Measurements from ENCODE around the gene MET. TPM values are rescaled to one million over a fixed set of nuclear protein-coding genes. Genes with fewer than 3 reads are reported as not detected.

MET gene
- total RNA-seq, 2 donors from 2014 or later = 2.5 to 7.3 TPM

GRCh38 chr7:116829041-116829440 lies 157.0 kb downstream of the MET start:
- no peak overlapping the region for H3K27ac ChIP-seq (ENCODE audit: low read depth, low read length)
- no peaks in the 10 kb centered on the region for H3K4me1 ChIP-seq (ENCODE audit: control insufficient read depth, insufficient read depth, low read length)
- H3K9me3 Mint-ChIP-seq = no peaks in the 10 kb centered on the region
- peaks cover 6% of the 10 kb centered on the region for H3K27me3 Mint-ChIP-seq (ENCODE audit: insufficient read depth)
- no peak overlapping the region for H3K4me3 ChIP-seq (ENCODE audit: low read length)
- H3K4me1 Mint-ChIP-seq = no peaks in the 10 kb centered on the region
- H3K27ac Mint-ChIP-seq = no peak overlapping the region
- no peaks in the 10 kb centered on the region for H3K9me3 ChIP-seq (ENCODE audit: control insufficient read depth, low read length)
- no peaks in the 10 kb centered on the region for H3K36me3 Mint-ChIP-seq (ENCODE audit: low read depth)
- no peaks in the 10 kb centered on the region for H3K27me3 ChIP-seq (ENCODE audit: control insufficient read depth, insufficient read depth, low read length, poor library complexity, severe bottlenecking)
- DNase-seq = no peak
- no peaks in the 10 kb centered on the region for H3K36me3 ChIP-seq (ENCODE audit: control insufficient read depth, insufficient read depth, low read length)
- H3K4me3 Mint-ChIP-seq = no peak overlapping the region
- no peak for TF ChIP-seq CTCF (conservative IDR thresholded peaks at IDR 0.05)
- 80 to 89% methylated on average over 2 to 3 of the region's 3 CpGs for WGBS, 2 experiments (ENCODE audit: insufficient coverage in 1 of 2, insufficient read length in 1 of 2)
- H3K9ac ChIP-seq (ENCODE audit: extremely low read depth, low read length, poor library complexity, severe bottlenecking) = no peak overlapping the region

- Mint-ChIP-seq H3K36me3 (ENCODE audit: low read depth) (no peaks in the 10 kb centered on the region), H3K27me3 (ENCODE audit: insufficient read depth) (peaks cover 1% of the 10 kb centered on the region), H3K4me1 (no peaks in the 10 kb centered on the region), H3K4me3 (no peak overlapping the region), H3K9me3 (no peaks in the 10 kb centered on the region), H3K27ac (no peak overlapping the region)
- H3K27ac ChIP-seq (ENCODE audit: low read depth, low read length) = no peak overlapping the region
- H3K4me3 ChIP-seq (ENCODE audit: low read length) = no peak overlapping the region
- no peak for DNase-seq
- no peaks in the 10 kb centered on the region for H3K4me1 ChIP-seq (ENCODE audit: control insufficient read depth, insufficient read depth, low read length)
- H3K27me3 ChIP-seq (ENCODE audit: control insufficient read depth, insufficient read depth, low read length, poor library complexity, severe bottlenecking) = no peaks in the 10 kb centered on the region
- H3K9me3 ChIP-seq (ENCODE audit: control insufficient read depth, low read length) = no peaks in the 10 kb centered on the region
- H3K9ac ChIP-seq (ENCODE audit: extremely low read depth, low read length, poor library complexity, severe bottlenecking) = no peak overlapping the region
- no peaks in the 10 kb centered on the region for H3K36me3 ChIP-seq (ENCODE audit: control insufficient read depth, insufficient read depth, low read length)
- TF ChIP-seq CTCF (conservative IDR thresholded peaks at IDR 0.05) = no peak
Measured at GRCh38 chr7:116829493-116829892, 157.5 kb downstream of the MET start.

- no peak overlapping the region for H3K9ac ChIP-seq (ENCODE audit: extremely low read depth, low read length, poor library complexity, severe bottlenecking)
- no peak for TF ChIP-seq CTCF (conservative IDR thresholded peaks at IDR 0.05)
- Mint-ChIP-seq H3K4me3 (no peak overlapping the region), H3K36me3 (ENCODE audit: low read depth) (no peaks in the 10 kb centered on the region), H3K9me3 (no peaks in the 10 kb centered on the region), H3K27ac (no peak overlapping the region), H3K4me1 (no peaks in the 10 kb centered on the region), H3K27me3 (ENCODE audit: insufficient read depth) (peaks cover 18% of the 10 kb centered on the region)
- H3K36me3 ChIP-seq (ENCODE audit: control insufficient read depth, insufficient read depth, low read length) = no peaks in the 10 kb centered on the region
- DNase-seq = no peak
- no peaks in the 10 kb centered on the region for H3K9me3 ChIP-seq (ENCODE audit: control insufficient read depth, low read length)
- WGBS, 2 experiments (ENCODE audit: insufficient coverage in 1 of 2, insufficient read length in 1 of 2) = 94 to 100% methylated on average over 1 to 2 of the region's 2 CpGs
- no peak overlapping the region for H3K27ac ChIP-seq (ENCODE audit: low read depth, low read length)
- no peak overlapping the region for H3K4me3 ChIP-seq (ENCODE audit: low read length)
- no peaks in the 10 kb centered on the region for H3K4me1 ChIP-seq (ENCODE audit: control insufficient read depth, insufficient read depth, low read length)
- no peaks in the 10 kb centered on the region for H3K27me3 ChIP-seq (ENCODE audit: control insufficient read depth, insufficient read depth, low read length, poor library complexity, severe bottlenecking)
Measured at GRCh38 chr7:116832692-116833091, 160.7 kb downstream of the MET start.
